Measurements from ENCODE around the gene GNG2.

- TF ChIP-seq YY1 (IDR thresholded peaks at IDR 0.05; ENCODE audit: insufficient read depth, insufficient read length) (no peak), SUZ12 (IDR thresholded peaks at IDR 0.05; ENCODE audit: extremely low read depth, insufficient read depth, insufficient read length) (no peak), ZNF274 (IDR thresholded peaks at IDR 0.05; ENCODE audit: low read depth, low read length) (no peak)
Measured at GRCh38 chr14:51855234-51855633, 5.2 kb upstream of the GNG2 start.
